Measurements from ENCODE around the gene C9orf40.

C9orf40 gene

GRCh38 chr9:74952201-74953151 is at the start of gene C9orf40:
Gene C9orf40 (minus strand): TSS chr9:74952912. CDS start chr9:74952611, 301 bp downstream.
- DNase-seq = peak; percentile 89

- peak; percentile 85 for DNase-seq
Measured at GRCh38 chr9:75001719-75002421, 49.2 kb upstream of the C9orf40 start.

- DNase-seq = no peak
Measured at GRCh38 chr9:75000835-75001234, 48.1 kb upstream of the C9orf40 start.

GRCh38 chr9:74985041-74985440 is 32.3 kb upstream of the C9orf40 start:
- no peak for DNase-seq

GRCh38 chr9:74983709-74984108 is 31.0 kb upstream of the C9orf40 start:
- DNase-seq = no peak

GRCh38 chr9:74979844-74980243 is 27.1 kb upstream of the C9orf40 start:
- DNase-seq = no peak

GRCh38 chr9:74977287-74977686 is 24.6 kb upstream of the C9orf40 start:
- no peak for DNase-seq

- DNase-seq = no peak
Measured at GRCh38 chr9:74975538-74975937, 22.8 kb upstream of the C9orf40 start.

GRCh38 chr9:74974558-74974957 is 21.8 kb upstream of the C9orf40 start:
- no peak for DNase-seq

- DNase-seq = no peak
Measured at GRCh38 chr9:74973714-74974113, 21.0 kb upstream of the C9orf40 start.

- DNase-seq = no peak
Measured at GRCh38 chr9:74963056-74963455, 10.3 kb upstream of the C9orf40 start.

GRCh38 chr9:74961496-74961895 is 8.8 kb upstream of the C9orf40 start:
- DNase-seq = no peak

GRCh38 chr9:74960561-74960960 is 7.8 kb upstream of the C9orf40 start:
- DNase-seq = no peak

- no peak for DNase-seq
Measured at GRCh38 chr9:74958587-74958986, 5.9 kb upstream of the C9orf40 start.

- DNase-seq = no peak
Measured at GRCh38 chr9:74953235-74953751, 581 bp upstream of the C9orf40 start.

GRCh38 chr9:74951725-74952151 is 974 bp downstream of the C9orf40 start:
- DNase-seq = peak; percentile 15

GRCh38 chr9:74951107-74951720 is 1.5 kb downstream of the C9orf40 start:
- DNase-seq = no peak

GRCh38 chr9:74949859-74950855 is 2.6 kb downstream of the C9orf40 start:
- DNase-seq = no peak

- DNase-seq = no peak
Measured at GRCh38 chr9:74948937-74949336, 3.8 kb downstream of the C9orf40 start.

- no peak for DNase-seq
Measured at GRCh38 chr9:74946686-74947085, 6.0 kb downstream of the C9orf40 start.

GRCh38 chr9:74942801-74943200 is 9.9 kb downstream of the C9orf40 start:
- no peak for DNase-seq

- DNase-seq = no peak
Measured at GRCh38 chr9:74940600-74940999, 12.1 kb downstream of the C9orf40 start.
